HepG2 (cell line): ENCODE measurements around the gene YIPF1. TPM values are rescaled to one million over a fixed set of nuclear protein-coding genes. Genes with fewer than 3 reads are reported as not detected.
"Not testable (repeated sequence)": the region's sequence is repeated elsewhere in the genome, so short reads cannot be mapped to it uniquely, and the experiment has no call there.

Source experiments
- ATAC-seq: fragments of 200-7000 bp; cut with Tn5 transposase; 3 replicates; pipeline ENCODE4 v1.9.1; 2020; ENCODE audit warnings: mild to moderate bottlenecking, moderate library complexity
- BruUV-seq: library from RNA; stranded (reverse); fragments of 400-500 nt; replicated peaks from 2 replicates; lab custom pipeline; 2021; lab: Mats Ljungman, UMichigan
- CTCF ChIA-PET: fragments of 300-600 bp; formaldehyde crosslinking; extraction: SDS; loops from one replicate; lab custom pipeline; 2021; ENCODE audit warnings: low total read pairs, inconsistent platforms, low intra/inter-chr PET ratio; lab: Yijun Ruan, JAX
- POLR2A ChIA-PET: fragments of 350-600 bp; sonication (Branson Sonifier 250); formaldehyde crosslinking; loops from one replicate; lab custom pipeline; 2020; ENCODE audit warnings: antibody characterized with exemption, inconsistent platforms; lab: Yijun Ruan, JAX
- DNase-seq: peaks from one replicate; pipeline ENCODE4 v3.0.0-alpha.2; 2015; ENCODE audit warnings: low spot score
- FAIRE-seq: peaks from 3 replicates; lab custom pipeline; 2011; peaks lifted over from hg19 to GRCh38; lab: Jason Lieb, UNC
- H2AFZ ChIP-seq: one replicate; pipeline ENCODE4 v1.6.1; 2011; ENCODE audit warnings: low read length, inconsistent platforms
- H3K27ac ChIP-seq: fragments of 300-600 bp; 3 replicates; pipeline ENCODE4 v1.8.0; 2011; ENCODE audit warnings: mixed run types, mild to moderate bottlenecking, mixed read lengths, low read length, inconsistent platforms; ENCODE audit not compliant: insufficient read depth; ENCODE audit errors: extremely low read length
- H3K27me3 ChIP-seq, 2 experiments: fragments of 200-600 bp in 1 of 2; 2 replicates in 1 of 2; 3 replicates in 1 of 2; pipeline versions ENCODE4 v1.6.0 to v1.8.0; 2011; ENCODE audit warnings: low read length in 2 of 2, mild to moderate bottlenecking in 2 of 2, moderate library complexity in 2 of 2, inconsistent platforms in 1 of 2; ENCODE audit not compliant: insufficient read depth in 2 of 2, control insufficient read depth in 1 of 2
- H3K36me3 ChIP-seq, 2 experiments: fragments of 200-600 bp in 1 of 2; replicated peaks in 1 of 2; 2 replicates in 1 of 2; 3 replicates in 1 of 2; pipeline versions ENCODE4 v1.5.1 to v1.8.0; 2011; ENCODE audit warnings: low read length in 2 of 2, inconsistent platforms in 1 of 2; ENCODE audit not compliant: insufficient read depth in 2 of 2, control insufficient read depth in 1 of 2
- H3K4me1 ChIP-seq: 2 replicates; pipeline ENCODE4 v1.5.1; 2012; ENCODE audit warnings: low read length, inconsistent platforms; ENCODE audit not compliant: insufficient read depth
- H3K4me2 ChIP-seq: 2 replicates; pipeline ENCODE4 v1.6.0; 2011; ENCODE audit warnings: low read depth, low read length, inconsistent platforms
- H3K4me3 ChIP-seq, 3 experiments: fragments of 200-600 bp in 1 of 3; sonication (generic), shearing (Covaris generic) in 1 of 3; replicated peaks in 1 of 3; 2 replicates each; pipeline ENCODE4 v1.5.1; 2011 to 2016; ENCODE audit warnings: low read length in 3 of 3, inconsistent platforms in 2 of 3, low read depth in 2 of 3, mild to moderate bottlenecking in 2 of 3, control low read depth in 1 of 3, mixed read lengths in 1 of 3; ENCODE audit not compliant: insufficient read depth in 1 of 3
- H3K79me2 ChIP-seq: one replicate; pipeline ENCODE4 v1.6.1; 2011; ENCODE audit warnings: low read length, inconsistent platforms; ENCODE audit not compliant: insufficient read depth
- H3K9ac ChIP-seq: 2 replicates; pipeline ENCODE4 v1.6.0; 2011; ENCODE audit warnings: mild to moderate bottlenecking, low read depth, low read length, inconsistent platforms; ENCODE audit not compliant: insufficient read depth
- H3K9me3 ChIP-seq: 2 replicates; pipeline ENCODE4 v1.5.1; 2012; ENCODE audit warnings: mild to moderate bottlenecking, low read length
- H4K20me1 ChIP-seq: 2 replicates; pipeline ENCODE4 v1.6.0; 2011; ENCODE audit warnings: inconsistent platforms, mild to moderate bottlenecking, low read length, moderate library complexity; ENCODE audit not compliant: insufficient read depth
- WGBS: methylation state at CpG from one replicate; pipeline ENCODE4 v1.1.6; 2017; ENCODE audit warnings: low lambda C conversion rate; 5-methylcytosine and 5-hydroxymethylcytosine counted together
- in situ Hi-C: cut with HindIII; loops from 2 replicates; pipeline ENCODE4 v1.10.0; 2017; ENCODE audit warnings: low pct_unique_long_range_greater_than_20kb; ENCODE audit not compliant: extremely low pct_ligation_motif_present
- intact Hi-C: fragments of 100-400 bp; cut with micrococcal nuclease; formaldehyde crosslinking; loops from one replicate; pipeline ENCODE4 v1.10.0; 2022; ENCODE audit not compliant: unreplicated experiment
- polyA plus RNA-seq, 8 experiments: library from polyadenylated mRNA; depleted of rRNA in 3 of 8; stranded (reverse) in 7 of 8; unstranded in 1 of 8; fragments of >200 nt; fragmentation: Illumina TruSeq in 4 of 8; extraction: Trizol in 4 of 8; gene quantifications; 2 replicates each; pipeline versions ENCODE4 v1.2.1 to v1.2.3, GENCODE V29; 2011 to 2016; ENCODE audit warnings: low read depth in 4 of 8, missing spikeins in 1 of 8, mixed read lengths in 1 of 8; ENCODE audit not compliant: insufficient read depth in 1 of 8
- total RNA-seq, 5 experiments: library from RNA; depleted of rRNA; stranded (reverse); fragments of >200 nt; fragmentation: Illumina TruSeq; extraction: Trizol; gene quantifications; 2 replicates each; pipeline ENCODE4 v1.2.3, GENCODE V29; 2016; ENCODE audit warnings: low read depth in 1 of 5
- TF ChIP-seq, protein P1 (sequence below), 2 experiments: IDR thresholded peaks; 2 replicates each; pipeline ENCODE4 v1.6.1; 2011 to 2012; ENCODE audit warnings: low read length in 2 of 2, borderline replicate concordance in 1 of 2, low read depth in 1 of 2, mild to moderate bottlenecking in 1 of 2, moderate library complexity in 1 of 2
- TF ChIP-seq, protein P2 (sequence below): sonication (generic); formaldehyde crosslinking; IDR thresholded peaks from 2 replicates; pipeline ENCODE4 v1.8.1; 2023; ENCODE audit warnings: mild to moderate bottlenecking, missing genetic modification reagents, borderline replicate concordance
- TF ChIP-seq, protein P3 (sequence below): sonication (generic); formaldehyde crosslinking; IDR thresholded peaks from 2 replicates; pipeline ENCODE4 v1.4.0; 2020; ENCODE audit warnings: missing genetic modification reagents
- TF ChIP-seq, protein P4 (sequence below): sonication (generic); formaldehyde crosslinking; IDR thresholded peaks from 2 replicates; pipeline ENCODE4 v1.4.0; 2020; ENCODE audit warnings: missing genetic modification reagents, mild to moderate bottlenecking, borderline replicate concordance

YIPF1 gene
- total and polyA plus RNA-seq, 2 of the 13 experiments (the other 11 are each of a cell fraction or from before 2014, with no cell fraction given), result 21.1 to 31.9 TPM

DNA sequence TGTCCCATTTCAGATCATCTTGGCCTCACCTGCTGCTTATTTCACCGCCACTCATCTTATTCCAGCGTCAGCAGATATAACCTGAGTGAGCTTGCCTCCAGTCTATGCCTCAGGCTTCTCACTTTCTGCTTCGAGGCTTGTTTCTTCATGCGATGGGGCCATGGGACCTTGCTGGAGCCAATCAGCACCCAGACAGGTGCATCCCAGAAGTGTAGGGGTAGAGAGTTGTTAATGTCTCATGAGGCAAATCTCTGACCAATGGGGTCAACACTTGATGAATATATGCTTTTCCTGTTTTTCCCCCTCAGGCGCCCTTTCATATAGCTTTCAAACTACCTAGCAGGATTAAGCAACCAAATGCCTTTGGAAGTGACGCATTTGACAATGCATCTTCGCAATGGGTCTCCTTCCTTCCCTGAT lies 935 bp upstream of the YIPF1 start (continued):
- TF ChIP-seq, protein P1, sequence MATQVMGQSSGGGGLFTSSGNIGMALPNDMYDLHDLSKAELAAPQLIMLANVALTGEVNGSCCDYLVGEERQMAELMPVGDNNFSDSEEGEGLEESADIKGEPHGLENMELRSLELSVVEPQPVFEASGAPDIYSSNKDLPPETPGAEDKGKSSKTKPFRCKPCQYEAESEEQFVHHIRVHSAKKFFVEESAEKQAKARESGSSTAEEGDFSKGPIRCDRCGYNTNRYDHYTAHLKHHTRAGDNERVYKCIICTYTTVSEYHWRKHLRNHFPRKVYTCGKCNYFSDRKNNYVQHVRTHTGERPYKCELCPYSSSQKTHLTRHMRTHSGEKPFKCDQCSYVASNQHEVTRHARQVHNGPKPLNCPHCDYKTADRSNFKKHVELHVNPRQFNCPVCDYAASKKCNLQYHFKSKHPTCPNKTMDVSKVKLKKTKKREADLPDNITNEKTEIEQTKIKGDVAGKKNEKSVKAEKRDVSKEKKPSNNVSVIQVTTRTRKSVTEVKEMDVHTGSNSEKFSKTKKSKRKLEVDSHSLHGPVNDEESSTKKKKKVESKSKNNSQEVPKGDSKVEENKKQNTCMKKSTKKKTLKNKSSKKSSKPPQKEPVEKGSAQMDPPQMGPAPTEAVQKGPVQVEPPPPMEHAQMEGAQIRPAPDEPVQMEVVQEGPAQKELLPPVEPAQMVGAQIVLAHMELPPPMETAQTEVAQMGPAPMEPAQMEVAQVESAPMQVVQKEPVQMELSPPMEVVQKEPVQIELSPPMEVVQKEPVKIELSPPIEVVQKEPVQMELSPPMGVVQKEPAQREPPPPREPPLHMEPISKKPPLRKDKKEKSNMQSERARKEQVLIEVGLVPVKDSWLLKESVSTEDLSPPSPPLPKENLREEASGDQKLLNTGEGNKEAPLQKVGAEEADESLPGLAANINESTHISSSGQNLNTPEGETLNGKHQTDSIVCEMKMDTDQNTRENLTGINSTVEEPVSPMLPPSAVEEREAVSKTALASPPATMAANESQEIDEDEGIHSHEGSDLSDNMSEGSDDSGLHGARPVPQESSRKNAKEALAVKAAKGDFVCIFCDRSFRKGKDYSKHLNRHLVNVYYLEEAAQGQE (IDR thresholded peaks at IDR 0.05; ENCODE audit: borderline replicate concordance in 1 of 2, low read depth in 1 of 2, low read length in 2 of 2), result no peak
- TF ChIP-seq, protein P2, sequence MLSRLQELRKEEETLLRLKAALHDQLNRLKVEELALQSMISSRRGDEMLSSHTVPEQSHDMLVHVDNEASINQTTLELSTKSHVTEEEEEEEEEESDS (CRISPR knock-in tag), result no peak
- TF ChIP-seq, all 625 proteins: peak for 0

DNA sequence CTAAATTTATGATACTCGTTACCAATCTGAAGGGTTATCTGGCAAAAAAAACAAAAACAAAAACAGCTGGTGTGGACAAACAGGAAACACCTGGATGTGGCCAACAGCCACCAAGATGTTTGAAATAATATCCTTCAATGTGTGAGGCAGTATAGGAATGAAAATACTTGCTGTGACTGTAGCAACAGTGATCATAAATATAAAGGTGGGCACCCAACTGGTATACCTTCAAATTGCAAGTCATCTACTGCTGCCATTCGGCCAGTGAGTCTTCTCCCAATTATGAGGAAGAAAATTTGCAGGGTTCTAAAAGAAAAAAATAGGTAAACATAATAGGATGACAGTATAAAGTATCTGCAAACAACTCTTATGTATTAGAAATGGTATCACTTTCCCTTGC lies 916 bp downstream of the YIPF1 start:
- Histone ChIP-seq H3K27ac (peak overlapping the region; percentile 56), H4K20me1 (no peaks in the 10 kb centered on the region; the same call in 1 of the 2 replicates), H3K4me1 (peaks cover 31% of the 10 kb centered on the region), H3K9ac (peak overlapping the region; percentile 84), H3K79me2 (no peaks in the 10 kb centered on the region), H3K9me3 (no peaks in the 10 kb centered on the region), H3K27me3 (no peaks in the 10 kb centered on the region; a peak in 1 of 5 replicates), H2AFZ (no peak overlapping the region), H3K36me3 (no peaks in the 10 kb centered on the region; a peak in 1 of 5 replicates), H3K4me2 (peak overlapping the region; percentile 97), H3K4me3 (peak overlapping the region; percentile 87 to 100 (median 97); a peak in 4 of 6 replicates)
- POLR2A ChIA-PET, result interaction anchor here (1.2 to 1.5 kb wide), 2 partner anchors 30 to 56 kb away, joined by 3 to 13 read pairs; partner anchors contain the start of genes IFT25 and LRRC42
- DNase-seq (no peak), FAIRE-seq (no peak), ATAC-seq (no peak)
- in situ Hi-C loops (no loop called here), intact Hi-C loops (no loop called here)
- TF ChIP-seq, protein P3, sequence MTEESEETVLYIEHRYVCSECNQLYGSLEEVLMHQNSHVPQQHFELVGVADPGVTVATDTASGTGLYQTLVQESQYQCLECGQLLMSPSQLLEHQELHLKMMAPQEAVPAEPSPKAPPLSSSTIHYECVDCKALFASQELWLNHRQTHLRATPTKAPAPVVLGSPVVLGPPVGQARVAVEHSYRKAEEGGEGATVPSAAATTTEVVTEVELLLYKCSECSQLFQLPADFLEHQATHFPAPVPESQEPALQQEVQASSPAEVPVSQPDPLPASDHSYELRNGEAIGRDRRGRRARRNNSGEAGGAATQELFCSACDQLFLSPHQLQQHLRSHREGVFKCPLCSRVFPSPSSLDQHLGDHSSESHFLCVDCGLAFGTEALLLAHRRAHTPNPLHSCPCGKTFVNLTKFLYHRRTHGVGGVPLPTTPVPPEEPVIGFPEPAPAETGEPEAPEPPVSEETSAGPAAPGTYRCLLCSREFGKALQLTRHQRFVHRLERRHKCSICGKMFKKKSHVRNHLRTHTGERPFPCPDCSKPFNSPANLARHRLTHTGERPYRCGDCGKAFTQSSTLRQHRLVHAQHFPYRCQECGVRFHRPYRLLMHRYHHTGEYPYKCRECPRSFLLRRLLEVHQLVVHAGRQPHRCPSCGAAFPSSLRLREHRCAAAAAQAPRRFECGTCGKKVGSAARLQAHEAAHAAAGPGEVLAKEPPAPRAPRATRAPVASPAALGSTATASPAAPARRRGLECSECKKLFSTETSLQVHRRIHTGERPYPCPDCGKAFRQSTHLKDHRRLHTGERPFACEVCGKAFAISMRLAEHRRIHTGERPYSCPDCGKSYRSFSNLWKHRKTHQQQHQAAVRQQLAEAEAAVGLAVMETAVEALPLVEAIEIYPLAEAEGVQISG (CRISPR knock-in tag), result no peak
- TF ChIP-seq, protein P4, sequence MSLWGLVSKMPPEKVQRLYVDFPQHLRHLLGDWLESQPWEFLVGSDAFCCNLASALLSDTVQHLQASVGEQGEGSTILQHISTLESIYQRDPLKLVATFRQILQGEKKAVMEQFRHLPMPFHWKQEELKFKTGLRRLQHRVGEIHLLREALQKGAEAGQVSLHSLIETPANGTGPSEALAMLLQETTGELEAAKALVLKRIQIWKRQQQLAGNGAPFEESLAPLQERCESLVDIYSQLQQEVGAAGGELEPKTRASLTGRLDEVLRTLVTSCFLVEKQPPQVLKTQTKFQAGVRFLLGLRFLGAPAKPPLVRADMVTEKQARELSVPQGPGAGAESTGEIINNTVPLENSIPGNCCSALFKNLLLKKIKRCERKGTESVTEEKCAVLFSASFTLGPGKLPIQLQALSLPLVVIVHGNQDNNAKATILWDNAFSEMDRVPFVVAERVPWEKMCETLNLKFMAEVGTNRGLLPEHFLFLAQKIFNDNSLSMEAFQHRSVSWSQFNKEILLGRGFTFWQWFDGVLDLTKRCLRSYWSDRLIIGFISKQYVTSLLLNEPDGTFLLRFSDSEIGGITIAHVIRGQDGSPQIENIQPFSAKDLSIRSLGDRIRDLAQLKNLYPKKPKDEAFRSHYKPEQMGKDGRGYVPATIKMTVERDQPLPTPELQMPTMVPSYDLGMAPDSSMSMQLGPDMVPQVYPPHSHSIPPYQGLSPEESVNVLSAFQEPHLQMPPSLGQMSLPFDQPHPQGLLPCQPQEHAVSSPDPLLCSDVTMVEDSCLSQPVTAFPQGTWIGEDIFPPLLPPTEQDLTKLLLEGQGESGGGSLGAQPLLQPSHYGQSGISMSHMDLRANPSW, result no peak
- 95% methylated on average over 2 of the region's 2 CpGs for WGBS
- BruUV-seq, result no TSS peak
- CTCF ChIA-PET, result no interaction called here

DNA sequence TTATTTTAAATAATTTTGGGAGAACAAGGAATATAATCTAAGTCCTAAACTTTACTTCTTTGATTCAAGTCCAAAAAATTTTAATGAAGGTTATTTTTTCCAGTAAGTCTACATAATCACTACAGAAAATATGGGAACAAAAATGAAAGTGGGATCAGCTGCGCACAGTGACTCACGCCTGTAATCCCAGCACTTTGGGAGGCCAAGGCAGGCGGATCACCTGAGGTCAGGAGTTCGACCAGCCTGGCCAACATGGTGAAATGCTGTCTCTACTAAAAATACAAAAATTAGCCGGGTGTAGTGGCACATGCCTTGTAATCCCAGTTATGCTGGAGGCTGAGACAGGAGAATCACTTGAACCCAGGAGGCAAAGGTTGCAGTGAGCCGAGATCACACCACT lies 6.0 kb downstream of the YIPF1 start:
- ATAC-seq, result not testable (repeated sequence)

More for the DNA sequence above, 6.0 kb downstream of the YIPF1 start:
- in situ Hi-C loops, H4K20me1 ChIP-seq, H3K27ac ChIP-seq, H3K4me3 ChIP-seq, DNase-seq, H3K79me2 ChIP-seq, BruUV-seq, FAIRE-seq, intact Hi-C loops, H3K9ac ChIP-seq, H2AFZ ChIP-seq, H3K4me1 ChIP-seq, H3K9me3 ChIP-seq, H3K4me2 ChIP-seq, H3K36me3 ChIP-seq, CTCF ChIA-PET, H3K27me3 ChIP-seq: not testable (repeated sequence)
- 98% methylated on average over 6 of the region's 6 CpGs for WGBS
- POLR2A ChIA-PET, result interaction anchor here (1.7 kb wide), 1 partner anchor 62 kb away, joined by 6 read pairs; the partner anchor contains the start of genes IFT25 and LRRC42
